ENCODE measurements around the gene UST. TPM values are rescaled to one million over a fixed set of nuclear protein-coding genes. Genes with fewer than 3 reads are reported as not detected.

The UST gene
- total and polyA plus RNA-seq, 9 of the 15 experiments (the other 6 are each of a cell fraction or from before 2014, with no cell fraction given) = 0.04 to 0.10 TPM; not detected in 7

DNA sequence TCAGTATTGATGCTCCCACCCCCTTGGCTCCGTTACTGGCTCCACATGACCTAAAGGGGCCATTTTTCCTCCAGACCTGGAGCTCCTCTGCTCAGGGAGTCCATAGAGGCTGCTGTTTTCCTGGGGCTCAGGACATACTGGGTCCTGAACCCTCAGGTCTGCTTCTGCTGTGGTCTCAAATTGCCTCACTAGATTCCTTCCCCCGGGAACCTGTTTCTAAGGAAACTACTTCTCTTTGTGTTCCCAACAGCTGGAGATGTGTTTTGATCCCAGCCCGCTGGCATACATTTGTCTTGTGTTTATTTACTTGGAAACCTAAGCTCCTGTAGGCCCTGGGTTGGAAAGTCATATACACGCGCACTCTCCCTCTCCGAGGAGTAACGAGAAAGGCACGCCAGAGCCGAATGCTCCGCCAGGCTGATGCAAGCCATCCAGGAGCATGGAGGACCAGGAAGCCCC, 222.8 kb downstream of the UST start:
- no peak overlapping the region for H2AFZ ChIP-seq (ENCODE audit: low read depth, low read length)
- no peaks in the 10 kb centered on the region for H3K36me3 ChIP-seq (ENCODE audit: control insufficient read depth, insufficient read depth, low read length)
- no peaks in the 10 kb centered on the region for H4K20me1 ChIP-seq (replicated peaks; ENCODE audit: control insufficient read depth, insufficient read depth, low read length)
- CTCF ChIA-PET (ENCODE audit: low intra/inter-chr PET ratio) = no interaction called here
- no peaks in the 10 kb centered on the region for H3K9me3 ChIP-seq (replicated peaks; ENCODE audit: control insufficient read depth, insufficient read depth, low read depth, low read length)
- no TSS peak for BruUV-seq (replicated peaks)
- no peak for ATAC-seq
- intact Hi-C loops (cut with micrococcal nuclease) (no loop called here), in situ Hi-C loops (cut with MboI) (no loop called here)
- 1% methylated on average over 10 of the region's 10 CpGs for WGBS (ENCODE audit: insufficient coverage, low coverage, missing lambda C conversion rate)
- no peak overlapping the region for H3K4me2 ChIP-seq (ENCODE audit: insufficient read depth, low read length)
- H3K27me3 ChIP-seq (ENCODE audit: control insufficient read depth in 2 of 2, insufficient read depth in 2 of 2, low read length in 2 of 2) = peaks cover 44 to 52% of the 10 kb centered on the region in 2 experiments
- POLR2A ChIA-PET = interaction anchor here (0.7 to 1.9 kb wide), 3 partner anchors 10 to 406 kb away, joined by 3 to 6 read pairs (median 3); no protein-coding TSS in a partner anchor
- no peak for FAIRE-seq
- H3K9me1 ChIP-seq (ENCODE audit: control insufficient read depth, insufficient read depth, low read length) = no peaks in the 10 kb centered on the region
- no peak overlapping the region for H3K27ac ChIP-seq (ENCODE audit: extremely low read depth, low read depth, low read length)
- DNase-seq (ENCODE audit: extremely low read depth in 1 of 4, low spot score in 3 of 4) = no peak
- no peaks in the 10 kb centered on the region for H3K79me2 ChIP-seq (ENCODE audit: control insufficient read depth, insufficient read depth, low read length)
- peaks cover 0 to 4% of the 10 kb centered on the region in 2 experiments; a peak in 2 of 5 replicates for H3K4me1 ChIP-seq (replicated peaks in 1 of 2; ENCODE audit: control insufficient read depth in 2 of 2, insufficient read depth in 2 of 2, low read length in 2 of 2)
- H3K4me3 ChIP-seq = no peak overlapping the region
- H3K9ac ChIP-seq (ENCODE audit: insufficient read depth in 1 of 2, low read depth in 2 of 2, low read length in 2 of 2) = no peak overlapping the region
- TF ChIP-seq, protein P1, sequence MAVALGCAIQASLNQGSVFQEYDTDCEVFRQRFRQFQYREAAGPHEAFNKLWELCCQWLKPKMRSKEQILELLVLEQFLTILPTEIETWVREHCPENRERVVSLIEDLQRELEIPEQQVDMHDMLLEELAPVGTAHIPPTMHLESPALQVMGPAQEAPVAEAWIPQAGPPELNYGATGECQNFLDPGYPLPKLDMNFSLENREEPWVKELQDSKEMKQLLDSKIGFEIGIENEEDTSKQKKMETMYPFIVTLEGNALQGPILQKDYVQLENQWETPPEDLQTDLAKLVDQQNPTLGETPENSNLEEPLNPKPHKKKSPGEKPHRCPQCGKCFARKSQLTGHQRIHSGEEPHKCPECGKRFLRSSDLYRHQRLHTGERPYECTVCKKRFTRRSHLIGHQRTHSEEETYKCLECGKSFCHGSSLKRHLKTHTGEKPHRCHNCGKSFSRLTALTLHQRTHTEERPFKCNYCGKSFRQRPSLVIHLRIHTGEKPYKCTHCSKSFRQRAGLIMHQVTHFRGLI (CRISPR knock-in tag; IDR thresholded peaks at IDR 0.05) = no peak
- TF ChIP-seq, protein P2, sequence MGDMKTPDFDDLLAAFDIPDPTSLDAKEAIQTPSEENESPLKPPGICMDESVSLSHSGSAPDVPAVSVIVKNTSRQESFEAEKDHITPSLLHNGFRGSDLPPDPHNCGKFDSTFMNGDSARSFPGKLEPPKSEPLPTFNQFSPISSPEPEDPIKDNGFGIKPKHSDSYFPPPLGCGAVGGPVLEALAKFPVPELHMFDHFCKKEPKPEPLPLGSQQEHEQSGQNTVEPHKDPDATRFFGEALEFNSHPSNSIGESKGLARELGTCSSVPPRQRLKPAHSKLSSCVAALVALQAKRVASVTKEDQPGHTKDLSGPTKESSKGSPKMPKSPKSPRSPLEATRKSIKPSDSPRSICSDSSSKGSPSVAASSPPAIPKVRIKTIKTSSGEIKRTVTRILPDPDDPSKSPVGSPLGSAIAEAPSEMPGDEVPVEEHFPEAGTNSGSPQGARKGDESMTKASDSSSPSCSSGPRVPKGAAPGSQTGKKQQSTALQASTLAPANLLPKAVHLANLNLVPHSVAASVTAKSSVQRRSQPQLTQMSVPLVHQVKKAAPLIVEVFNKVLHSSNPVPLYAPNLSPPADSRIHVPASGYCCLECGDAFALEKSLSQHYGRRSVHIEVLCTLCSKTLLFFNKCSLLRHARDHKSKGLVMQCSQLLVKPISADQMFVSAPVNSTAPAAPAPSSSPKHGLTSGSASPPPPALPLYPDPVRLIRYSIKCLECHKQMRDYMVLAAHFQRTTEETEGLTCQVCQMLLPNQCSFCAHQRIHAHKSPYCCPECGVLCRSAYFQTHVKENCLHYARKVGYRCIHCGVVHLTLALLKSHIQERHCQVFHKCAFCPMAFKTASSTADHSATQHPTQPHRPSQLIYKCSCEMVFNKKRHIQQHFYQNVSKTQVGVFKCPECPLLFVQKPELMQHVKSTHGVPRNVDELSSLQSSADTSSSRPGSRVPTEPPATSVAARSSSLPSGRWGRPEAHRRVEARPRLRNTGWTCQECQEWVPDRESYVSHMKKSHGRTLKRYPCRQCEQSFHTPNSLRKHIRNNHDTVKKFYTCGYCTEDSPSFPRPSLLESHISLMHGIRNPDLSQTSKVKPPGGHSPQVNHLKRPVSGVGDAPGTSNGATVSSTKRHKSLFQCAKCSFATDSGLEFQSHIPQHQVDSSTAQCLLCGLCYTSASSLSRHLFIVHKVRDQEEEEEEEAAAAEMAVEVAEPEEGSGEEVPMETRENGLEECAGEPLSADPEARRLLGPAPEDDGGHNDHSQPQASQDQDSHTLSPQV (IDR thresholded peaks at IDR 0.05) = no peak
- TF ChIP-seq, protein P3, sequence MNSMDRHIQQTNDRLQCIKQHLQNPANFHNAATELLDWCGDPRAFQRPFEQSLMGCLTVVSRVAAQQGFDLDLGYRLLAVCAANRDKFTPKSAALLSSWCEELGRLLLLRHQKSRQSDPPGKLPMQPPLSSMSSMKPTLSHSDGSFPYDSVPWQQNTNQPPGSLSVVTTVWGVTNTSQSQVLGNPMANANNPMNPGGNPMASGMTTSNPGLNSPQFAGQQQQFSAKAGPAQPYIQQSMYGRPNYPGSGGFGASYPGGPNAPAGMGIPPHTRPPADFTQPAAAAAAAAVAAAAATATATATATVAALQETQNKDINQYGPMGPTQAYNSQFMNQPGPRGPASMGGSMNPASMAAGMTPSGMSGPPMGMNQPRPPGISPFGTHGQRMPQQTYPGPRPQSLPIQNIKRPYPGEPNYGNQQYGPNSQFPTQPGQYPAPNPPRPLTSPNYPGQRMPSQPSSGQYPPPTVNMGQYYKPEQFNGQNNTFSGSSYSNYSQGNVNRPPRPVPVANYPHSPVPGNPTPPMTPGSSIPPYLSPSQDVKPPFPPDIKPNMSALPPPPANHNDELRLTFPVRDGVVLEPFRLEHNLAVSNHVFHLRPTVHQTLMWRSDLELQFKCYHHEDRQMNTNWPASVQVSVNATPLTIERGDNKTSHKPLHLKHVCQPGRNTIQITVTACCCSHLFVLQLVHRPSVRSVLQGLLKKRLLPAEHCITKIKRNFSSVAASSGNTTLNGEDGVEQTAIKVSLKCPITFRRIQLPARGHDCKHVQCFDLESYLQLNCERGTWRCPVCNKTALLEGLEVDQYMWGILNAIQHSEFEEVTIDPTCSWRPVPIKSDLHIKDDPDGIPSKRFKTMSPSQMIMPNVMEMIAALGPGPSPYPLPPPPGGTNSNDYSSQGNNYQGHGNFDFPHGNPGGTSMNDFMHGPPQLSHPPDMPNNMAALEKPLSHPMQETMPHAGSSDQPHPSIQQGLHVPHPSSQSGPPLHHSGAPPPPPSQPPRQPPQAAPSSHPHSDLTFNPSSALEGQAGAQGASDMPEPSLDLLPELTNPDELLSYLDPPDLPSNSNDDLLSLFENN (IDR thresholded peaks at IDR 0.05; ENCODE audit: low read depth in 2 of 2, low read length in 2 of 2) = no peak
- TF ChIP-seq SIRT6 (IDR thresholded peaks at IDR 0.05; ENCODE audit: low read depth, low read length) (no peak), ZKSCAN1 (IDR thresholded peaks at IDR 0.05; ENCODE audit: low read depth, low read length) (no peak), BRD9 (IDR thresholded peaks at IDR 0.05; ENCODE audit: low read depth, partially characterized antibody) (no peak), NCOA2 (IDR thresholded peaks at IDR 0.05; ENCODE audit: partially characterized antibody in 2 of 2) (no peak), THRAP3 (IDR thresholded peaks at IDR 0.05; ENCODE audit: borderline replicate concordance) (no peak), HDGF (IDR thresholded peaks at IDR 0.05) (no peak), TAF1 (IDR thresholded peaks at IDR 0.05; ENCODE audit: control insufficient read depth, extremely low read depth, insufficient read depth, low read length, severe bottlenecking) (no peak), NCOA1 (IDR thresholded peaks at IDR 0.05; ENCODE audit: low read depth) (no peak), RFX5 (IDR thresholded peaks at IDR 0.05; ENCODE audit: low read depth, low read length) (no peak), MTA3 (IDR thresholded peaks at IDR 0.05; ENCODE audit: borderline replicate concordance) (no peak), ZBTB7A (IDR thresholded peaks at IDR 0.05; ENCODE audit: borderline replicate concordance, control insufficient read depth, low read depth, low read length) (no peak)
